ENCODE results near the gene INO80.

GRCh38 chr15:41080144-41080543 lies 35.9 kb downstream of the INO80 start:
- TF ChIP-seq CTCF (conservative IDR thresholded peaks at IDR 0.05; ENCODE audit: low read depth, low read length): no peak
- no peak for TF ChIP-seq EZH2 (IDR thresholded peaks at IDR 0.05; ENCODE audit: low read length, unreplicated experiment)
- TF ChIP-seq EZH2phosphoT487 (IDR thresholded peaks at IDR 0.05; ENCODE audit: borderline replicate concordance, low read length): no peak
